ENCODE measurements around the gene ASB14. TPM values are rescaled to one million over a fixed set of nuclear protein-coding genes. Genes with fewer than 3 reads are reported as not detected.
"Not testable (repeated sequence)": the region's sequence is repeated elsewhere in the genome, so short reads cannot be mapped to it uniquely, and the experiment has no call there.

Gene ASB14
- total RNA-seq, 3 donors from 2014 or later: not detected

GRCh38 chr3:57314204-57314603 is 21.7 kb upstream of the ASB14 start:
- H3K9me3 ChIP-seq: peaks cover 0 to 5% of the 10 kb centered on the region in 2 donors
- H3K27me3 ChIP-seq: no peaks in the 10 kb centered on the region
- H3K4me1 ChIP-seq: no peaks in the 10 kb centered on the region
- no peak overlapping the region for H3K4me3 ChIP-seq
- H3K36me3 ChIP-seq: no peaks in the 10 kb centered on the region
- DNase-seq (ENCODE audit: low spot score in 2 of 2): no peak
- no peak for TF ChIP-seq POLR2AphosphoS5 (IDR thresholded peaks at IDR 0.05)
- no peak for TF ChIP-seq CTCF (IDR thresholded peaks at IDR 0.05)
- no peak for TF ChIP-seq POLR2A (IDR thresholded peaks at IDR 0.05)
- no peak overlapping the region for H3K27ac ChIP-seq
- intact Hi-C loops (cut with DNase I; ENCODE audit: low total_unique reads): no loop called here

- TF ChIP-seq POLR2AphosphoS5 (IDR thresholded peaks at IDR 0.05) (no peak), CTCF (IDR thresholded peaks at IDR 0.05) (no peak), POLR2A (IDR thresholded peaks at IDR 0.05) (no peak)
- H3K27me3 ChIP-seq: no peaks in the 10 kb centered on the region
- H3K36me3 ChIP-seq: no peaks in the 10 kb centered on the region
- H3K27ac ChIP-seq: no peak overlapping the region
- H3K9me3 ChIP-seq: no peaks in the 10 kb centered on the region
- H3K4me1 ChIP-seq: no peaks in the 10 kb centered on the region
- DNase-seq (ENCODE audit: low spot score in 2 of 2): no peak
- intact Hi-C loops (cut with DNase I; ENCODE audit: low total_unique reads): no loop called here
- H3K4me3 ChIP-seq: no peak overlapping the region
Measured at GRCh38 chr3:57309769-57310360, 17.4 kb upstream of the ASB14 start.

GRCh38 chr3:57303520-57303919 is 11.0 kb upstream of the ASB14 start:
- H3K4me3 ChIP-seq; DNase-seq (ENCODE audit: low spot score in 2 of 2); intact Hi-C loops (cut with DNase I; ENCODE audit: low total_unique reads); H3K9me3 ChIP-seq; H3K27me3 ChIP-seq; H3K27ac ChIP-seq; H3K4me1 ChIP-seq; H3K36me3 ChIP-seq: not testable (repeated sequence)

- Histone ChIP-seq H3K4me3 (no peak overlapping the region), H3K27me3 (no peaks in the 10 kb centered on the region), H3K4me1 (no peaks in the 10 kb centered on the region), H3K36me3 (no peaks in the 10 kb centered on the region), H3K27ac (no peak overlapping the region), H3K9me3 (no peaks in the 10 kb centered on the region)
- DNase-seq (ENCODE audit: low spot score in 2 of 2): no peak
- no peak for TF ChIP-seq POLR2AphosphoS5 (IDR thresholded peaks at IDR 0.05)
- TF ChIP-seq POLR2A (IDR thresholded peaks at IDR 0.05): no peak
- no peak for TF ChIP-seq CTCF (IDR thresholded peaks at IDR 0.05)
- intact Hi-C loops (cut with DNase I; ENCODE audit: low total_unique reads): no loop called here
Measured at GRCh38 chr3:57298041-57298440, 5.6 kb upstream of the ASB14 start.

- no peaks in the 10 kb centered on the region for H3K27me3 ChIP-seq
- intact Hi-C loops (cut with DNase I; ENCODE audit: low total_unique reads): no loop called here
Measured at GRCh38 chr3:57292897-57293526, 527 bp upstream of the ASB14 start.

More at GRCh38 chr3:57292897-57293526, 527 bp upstream of the ASB14 start:
- DNase-seq (ENCODE audit: low spot score in 2 of 2): no peak
- no peak overlapping the region for H3K27ac ChIP-seq
- no peak overlapping the region for H3K4me3 ChIP-seq
- H3K36me3 ChIP-seq: no peaks in the 10 kb centered on the region
- TF ChIP-seq CTCF (IDR thresholded peaks at IDR 0.05) (no peak), POLR2AphosphoS5 (IDR thresholded peaks at IDR 0.05) (no peak), POLR2A (IDR thresholded peaks at IDR 0.05) (no peak)
- no peaks in the 10 kb centered on the region for H3K9me3 ChIP-seq
- H3K4me1 ChIP-seq: no peaks in the 10 kb centered on the region
